Activated CD4-positive, alpha-beta T cell treated with anti-CD3 and anti-CD28 coated beads, Interleukin-2, amount 50 U/mL, for 48 hours (primary cell): ENCODE measurements around the gene DES.

Source experiments
- DNase-seq, 2 experiments: peaks; one replicate each; pipeline ENCODE4 v3.0.0-alpha.2; 2020

DES gene

DNA sequence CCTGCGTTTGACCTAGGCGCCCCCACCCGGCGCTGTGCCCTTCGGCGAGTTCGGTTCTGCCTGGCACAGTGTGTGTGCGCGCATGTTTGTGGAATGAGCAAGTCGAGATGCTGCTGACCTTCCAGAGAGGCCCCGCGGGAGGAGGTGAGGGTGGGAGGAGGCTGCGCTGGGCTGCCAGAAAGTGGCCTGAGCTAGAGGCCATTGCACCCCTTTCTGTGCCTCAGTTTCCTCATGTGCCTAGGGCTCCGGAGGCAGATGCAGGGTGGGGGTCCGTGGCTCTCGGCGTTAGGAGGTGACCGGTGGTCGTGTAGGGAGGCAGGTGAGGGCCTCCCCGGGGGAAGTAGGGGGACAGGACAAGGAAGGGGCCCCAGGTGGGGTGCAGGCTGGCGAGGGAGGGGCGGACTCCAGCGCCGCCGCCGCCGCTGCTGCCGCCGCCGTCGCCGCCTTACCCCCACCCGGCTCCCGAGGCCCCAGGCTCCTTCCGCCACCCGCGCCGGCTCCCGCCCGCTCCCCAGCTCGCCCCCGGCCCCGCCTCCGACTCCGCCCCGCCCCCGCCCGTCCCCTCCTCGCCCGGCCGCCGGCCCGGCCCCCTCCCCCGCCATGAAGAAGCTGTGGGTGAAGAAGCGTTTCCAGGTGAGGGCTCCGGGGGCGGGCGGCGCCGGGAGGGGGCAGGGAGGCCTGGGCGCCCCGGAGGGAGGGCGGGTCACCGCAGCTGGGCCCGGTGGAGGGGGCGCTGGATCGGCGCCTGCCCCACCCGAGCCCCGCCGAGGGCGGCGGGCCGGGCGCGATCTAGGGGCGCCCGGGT lies 23.5 kb downstream of the DES start:
- peak; percentile 44 for DNase-seq

- DNase-seq = no peak
Observed at GRCh38 chr2:219442256-219443015, 24.3 kb downstream of the DES start.

DNA sequence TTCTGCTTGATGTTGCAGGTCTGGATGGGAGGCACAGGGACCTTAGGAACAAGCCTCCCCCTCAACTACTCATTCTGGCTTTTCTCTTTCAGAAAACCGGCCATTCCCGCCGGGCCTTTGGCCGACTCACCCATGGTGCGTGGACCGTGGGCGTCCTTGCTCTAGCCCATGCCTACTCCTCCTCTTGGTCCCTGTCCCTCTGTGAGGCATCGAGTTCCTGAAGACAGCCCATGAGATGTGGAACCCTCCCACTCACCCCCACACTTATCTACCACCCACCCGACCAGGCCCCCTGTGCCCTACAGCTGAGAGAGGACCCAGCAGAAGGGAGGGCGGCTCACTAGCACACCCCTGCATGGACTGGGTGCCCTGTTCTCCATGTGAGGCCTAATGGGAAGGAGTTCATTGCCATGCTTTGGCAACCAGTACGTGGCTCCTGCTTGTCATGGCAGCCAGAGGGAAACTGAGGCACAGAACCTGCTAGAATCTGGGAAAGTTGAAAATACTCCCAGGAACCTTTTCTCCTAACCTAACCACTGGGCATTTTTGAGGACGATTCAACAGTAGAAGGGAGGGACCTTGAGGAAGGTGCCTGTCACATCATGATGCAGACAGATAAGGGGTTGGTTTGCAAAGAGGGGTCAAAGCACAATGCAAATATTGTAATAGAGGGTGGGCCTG lies 25.0 kb downstream of the DES start:
- DNase-seq = no peak

- DNase-seq = no peak
Observed at GRCh38 chr2:219443697-219444023, 25.5 kb downstream of the DES start.

GRCh38 chr2:219444566-219445091 lies 26.5 kb downstream of the DES start:
- DNase-seq = no peak

GRCh38 chr2:219445220-219445640 lies 27.1 kb downstream of the DES start:
- DNase-seq = no peak

GRCh38 chr2:219446101-219446504 lies 27.9 kb downstream of the DES start:
- no peak for DNase-seq

GRCh38 chr2:219446689-219447088 lies 28.5 kb downstream of the DES start:
- DNase-seq = no peak

DNA sequence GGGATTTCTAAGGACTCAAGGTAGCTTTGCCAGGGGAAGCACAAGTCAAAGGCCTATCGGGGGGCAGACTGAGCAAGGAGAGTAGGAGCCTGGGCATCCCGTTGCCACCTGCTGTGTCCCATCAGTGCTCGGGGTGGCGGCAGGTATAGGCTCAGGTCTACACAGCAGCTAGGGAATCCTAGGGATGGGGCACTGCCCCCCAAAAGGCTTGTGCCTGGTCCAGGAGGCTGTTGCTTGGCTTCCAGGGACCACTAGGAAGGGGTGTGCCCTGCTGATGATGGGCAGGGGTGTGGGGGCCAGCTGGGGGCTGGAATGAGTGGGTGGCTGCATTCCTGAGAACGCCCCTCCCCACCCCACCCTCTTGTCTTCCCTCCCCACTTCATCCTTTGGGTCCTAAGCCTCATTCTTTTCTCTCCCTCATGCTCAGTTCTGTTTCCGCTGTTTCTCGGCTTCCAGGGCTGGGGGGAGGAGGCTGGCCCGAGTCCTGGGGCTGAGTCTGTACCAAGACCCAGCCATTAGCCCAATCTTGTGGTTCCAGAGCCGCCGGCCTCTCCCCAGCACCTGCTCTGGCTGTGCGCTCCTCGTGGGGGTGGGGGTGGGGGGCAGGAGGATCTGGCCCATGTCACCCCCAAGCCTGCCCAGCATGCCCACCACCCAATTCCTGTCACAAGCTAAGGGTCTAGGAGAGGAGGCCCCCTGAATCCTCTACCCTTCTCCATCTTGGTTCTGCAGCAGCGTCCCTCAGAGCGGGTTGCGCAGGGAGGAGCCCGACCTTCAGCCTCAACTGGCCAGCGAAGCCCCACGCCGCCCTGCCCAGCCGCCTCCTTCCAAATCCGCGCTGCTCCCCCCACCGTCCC lies 29.3 kb downstream of the DES start:
- no peak for DNase-seq

DNA sequence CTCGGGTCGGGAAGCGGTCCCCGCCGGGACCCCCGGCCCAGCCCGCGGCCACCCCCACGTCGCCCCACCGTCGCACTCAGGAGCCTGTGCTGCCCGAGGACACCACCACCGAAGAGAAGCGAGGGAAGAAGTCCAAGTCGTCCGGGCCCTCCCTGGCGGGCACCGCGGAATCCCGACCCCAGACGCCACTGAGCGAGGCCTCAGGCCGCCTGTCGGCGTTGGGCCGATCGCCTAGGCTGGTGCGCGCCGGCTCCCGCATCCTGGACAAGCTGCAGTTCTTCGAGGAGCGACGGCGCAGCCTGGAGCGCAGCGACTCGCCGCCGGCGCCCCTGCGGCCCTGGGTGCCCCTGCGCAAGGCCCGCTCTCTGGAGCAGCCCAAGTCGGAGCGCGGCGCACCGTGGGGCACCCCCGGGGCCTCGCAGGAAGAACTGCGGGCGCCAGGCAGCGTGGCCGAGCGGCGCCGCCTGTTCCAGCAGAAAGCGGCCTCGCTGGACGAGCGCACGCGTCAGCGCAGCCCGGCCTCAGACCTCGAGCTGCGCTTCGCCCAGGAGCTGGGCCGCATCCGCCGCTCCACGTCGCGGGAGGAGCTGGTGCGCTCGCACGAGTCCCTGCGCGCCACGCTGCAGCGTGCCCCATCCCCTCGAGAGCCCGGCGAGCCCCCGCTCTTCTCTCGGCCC lies 30.1 kb downstream of the DES start:
- no peak for DNase-seq

DNA sequence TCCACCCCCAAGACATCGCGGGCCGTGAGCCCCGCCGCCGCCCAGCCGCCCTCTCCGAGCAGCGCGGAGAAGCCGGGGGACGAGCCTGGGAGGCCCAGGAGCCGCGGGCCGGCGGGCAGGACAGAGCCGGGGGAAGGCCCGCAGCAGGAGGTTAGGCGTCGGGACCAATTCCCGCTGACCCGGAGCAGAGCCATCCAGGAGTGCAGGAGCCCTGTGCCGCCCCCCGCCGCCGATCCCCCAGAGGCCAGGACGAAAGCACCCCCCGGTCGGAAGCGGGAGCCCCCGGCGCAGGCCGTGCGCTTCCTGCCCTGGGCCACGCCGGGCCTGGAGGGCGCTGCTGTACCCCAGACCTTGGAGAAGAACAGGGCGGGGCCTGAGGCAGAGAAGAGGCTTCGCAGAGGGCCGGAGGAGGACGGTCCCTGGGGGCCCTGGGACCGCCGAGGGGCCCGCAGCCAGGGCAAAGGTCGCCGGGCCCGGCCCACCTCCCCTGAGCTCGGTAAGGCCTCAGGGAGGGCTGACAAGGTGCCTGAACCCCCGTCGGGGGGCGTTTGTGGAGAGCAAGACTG lies 30.7 kb downstream of the DES start:
- no peak for DNase-seq

GRCh38 chr2:219449609-219450008 lies 31.4 kb downstream of the DES start:
- DNase-seq = no peak

DNA sequence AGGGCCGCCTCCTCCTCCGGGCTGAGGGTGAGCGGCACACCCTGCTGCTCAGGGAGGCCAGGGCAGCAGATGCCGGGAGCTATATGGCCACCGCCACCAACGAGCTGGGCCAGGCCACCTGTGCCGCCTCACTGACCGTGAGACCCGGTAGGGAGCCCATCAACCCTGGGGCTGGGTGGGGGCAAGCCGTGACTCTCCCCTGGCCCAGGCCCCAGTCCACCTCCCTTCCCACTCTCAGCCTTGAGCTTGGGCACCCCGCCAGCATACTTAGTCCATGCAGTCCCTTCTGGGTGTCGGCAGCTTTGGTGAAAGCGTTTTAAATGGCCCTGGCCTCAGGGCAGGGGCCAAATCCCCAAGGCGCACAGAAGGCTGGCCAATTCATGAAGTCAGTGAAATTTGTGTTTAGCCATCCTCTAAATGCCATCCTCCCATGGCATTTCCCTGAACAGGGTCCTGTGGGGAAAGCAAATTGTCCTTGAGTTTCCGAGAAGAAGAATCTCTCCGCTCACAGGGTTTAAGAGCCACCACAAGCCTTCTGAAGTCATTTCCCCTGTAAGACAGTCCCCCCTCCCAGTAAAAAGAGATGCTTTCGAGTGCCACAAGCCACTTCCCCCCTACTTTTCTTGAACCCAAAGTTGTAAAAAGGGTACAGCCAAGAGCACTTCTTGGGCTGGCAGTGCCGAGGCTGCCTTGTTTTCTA lies 33.6 kb downstream of the DES start:
- no peak for DNase-seq

- DNase-seq = no peak
Observed at GRCh38 chr2:219452361-219453317, 34.5 kb downstream of the DES start.

DNA sequence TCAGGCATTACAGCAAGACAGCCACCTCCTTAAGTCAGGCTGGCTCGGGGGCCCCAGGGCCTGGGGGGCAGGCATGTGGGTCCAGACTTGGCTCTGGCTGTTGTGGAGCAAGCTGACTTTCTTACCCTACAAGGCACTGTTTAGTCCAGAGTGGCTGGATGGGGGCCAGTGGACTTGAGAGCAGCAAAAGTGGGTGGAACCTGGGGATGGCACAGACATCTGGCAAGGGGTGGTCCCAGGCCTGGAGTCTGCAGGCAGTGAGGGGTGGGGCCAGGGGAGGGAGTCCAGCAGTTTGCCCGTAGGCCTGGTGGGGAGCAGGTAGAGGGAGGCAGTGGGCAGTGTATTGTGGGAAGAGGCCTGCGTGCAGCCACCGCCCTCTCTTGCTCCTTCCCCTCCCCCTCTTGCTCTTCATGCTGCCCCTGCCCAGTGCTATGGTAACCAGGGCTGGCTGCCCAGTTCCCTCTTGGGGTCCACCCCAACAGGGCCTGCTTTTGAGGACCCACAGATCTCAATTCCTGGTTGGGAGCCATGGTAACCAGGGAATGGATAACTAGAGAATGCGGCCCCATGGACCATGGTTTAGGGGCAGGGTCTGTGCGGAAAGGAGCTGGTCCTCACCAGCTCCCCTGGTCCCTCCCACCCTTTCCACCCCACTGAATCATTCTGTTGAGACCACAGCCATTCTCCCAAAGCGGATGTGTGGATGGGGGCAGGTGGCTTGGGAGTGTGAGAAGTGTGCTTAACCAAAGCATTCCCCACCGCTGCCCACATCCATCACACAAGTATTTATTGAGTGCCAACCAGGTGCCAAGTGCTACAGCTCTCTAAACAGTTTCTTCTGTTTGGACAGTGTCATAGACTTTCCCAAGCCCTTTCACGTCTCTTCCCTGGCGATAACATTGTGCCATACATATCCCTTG lies 35.8 kb downstream of the DES start:
- no peak for DNase-seq

- no peak for DNase-seq
Observed at GRCh38 chr2:219455581-219455980, 37.4 kb downstream of the DES start.

DNA sequence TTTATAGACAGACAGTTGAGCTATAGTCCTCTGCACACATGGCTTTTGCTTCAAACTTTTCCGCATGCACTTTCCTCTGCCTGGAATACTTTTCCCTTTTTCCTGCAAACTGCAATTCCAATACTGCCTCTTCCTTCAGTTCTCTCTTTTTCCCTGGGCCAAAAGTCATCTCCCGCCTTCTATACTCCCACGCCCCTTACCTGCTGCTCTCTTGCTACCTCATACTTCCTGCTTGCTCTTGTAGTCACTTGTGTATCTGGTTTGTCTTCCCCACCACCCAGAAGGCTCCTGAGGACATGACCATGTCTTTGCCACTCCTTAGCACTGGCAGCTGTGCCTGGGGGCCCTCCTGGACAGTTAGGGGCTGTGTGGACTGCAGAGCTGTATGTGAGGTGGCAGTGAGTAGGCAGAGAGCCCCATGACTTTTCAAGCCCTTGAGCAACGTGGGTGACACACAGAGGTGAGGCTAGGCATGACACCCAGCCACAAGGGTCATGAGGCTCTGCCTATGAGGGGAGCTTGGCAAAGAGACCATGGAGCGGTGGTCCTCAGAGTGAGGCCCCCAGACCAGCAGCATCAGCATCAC lies 39.7 kb downstream of the DES start:
- DNase-seq = peak; percentile 14 to 22

DNA sequence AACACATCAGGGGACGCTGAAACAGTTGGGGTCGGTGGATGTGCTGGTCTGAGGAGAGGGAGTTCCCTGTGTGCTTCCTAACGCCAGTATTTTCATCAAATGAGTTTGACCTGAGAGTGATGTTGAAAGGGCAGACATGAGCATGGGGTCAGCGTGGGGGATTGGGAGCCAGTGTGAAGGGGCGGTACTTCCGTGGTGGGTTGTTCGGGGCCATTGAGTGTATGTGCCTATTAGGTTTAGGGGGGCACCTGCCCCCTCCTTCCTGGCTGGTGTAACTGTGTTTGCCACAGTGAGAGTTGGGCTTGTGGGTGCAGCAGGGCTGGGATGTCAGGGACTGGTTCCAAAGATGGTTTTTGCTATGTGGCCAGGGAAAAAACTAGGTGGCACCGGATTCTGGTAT lies 40.8 kb downstream of the DES start:
- no peak for DNase-seq
